Mesendoderm (in vitro differentiated cells): Measurements from ENCODE around the gene MAPRE2.
A peak's percentile ranks its signal among the peaks of the same experiment; 100 is the strongest.

Experiments
- DNase-seq: peaks from one replicate; pipeline ENCODE4 v3.0.0; 2013
- H2AK5ac ChIP-seq: 2 replicates; pipeline ENCODE4 v1.6.1; 2013; ENCODE audit warnings: low read length, inconsistent platforms
- H2BK120ac ChIP-seq: 2 replicates; pipeline ENCODE4 v1.6.1; 2013; ENCODE audit warnings: low read depth, mild to moderate bottlenecking, low read length, moderate library complexity, mixed read lengths
- H2BK15ac ChIP-seq: replicated peaks from 2 replicates; pipeline ENCODE4 v1.6.1; 2013; ENCODE audit warnings: low read depth, mild to moderate bottlenecking, moderate library complexity
- H2BK5ac ChIP-seq: 2 replicates; pipeline ENCODE4 v1.6.1; 2013; ENCODE audit warnings: low read length, inconsistent platforms
- H3K18ac ChIP-seq: 2 replicates; pipeline ENCODE4 v1.6.1; 2013; ENCODE audit warnings: mild to moderate bottlenecking, low read length, mixed read lengths
- H3K23ac ChIP-seq: one replicate; pipeline ENCODE4 v1.6.1; 2013; ENCODE audit warnings: low read length
- H3K27ac ChIP-seq: 2 replicates; pipeline ENCODE4 v1.5.1; 2013; ENCODE audit warnings: low read depth, mild to moderate bottlenecking, inconsistent platforms, low read length, moderate library complexity
- H3K27me3 ChIP-seq: 2 replicates; pipeline ENCODE4 v1.6.1; 2013; ENCODE audit warnings: low read length, control low read depth, mild to moderate bottlenecking, inconsistent platforms; ENCODE audit not compliant: insufficient read depth, poor library complexity
- H3K36me3 ChIP-seq: 2 replicates; pipeline ENCODE4 v1.6.1; 2013; ENCODE audit warnings: low read length, inconsistent platforms; ENCODE audit not compliant: control insufficient read depth, insufficient read depth
- H3K4ac ChIP-seq: one replicate; pipeline ENCODE4 v1.6.1; 2013; ENCODE audit warnings: low read depth, mild to moderate bottlenecking, low read length, moderate library complexity
- H3K4me1 ChIP-seq: 2 replicates; pipeline ENCODE4 v1.6.1; 2013; ENCODE audit warnings: low read depth, low read length, inconsistent platforms; ENCODE audit not compliant: control insufficient read depth
- H3K4me2 ChIP-seq: 2 replicates; pipeline ENCODE4 v1.6.1; 2013; ENCODE audit warnings: low read length
- H3K4me3 ChIP-seq: 2 replicates; pipeline ENCODE4 v1.5.1; 2013; ENCODE audit warnings: mild to moderate bottlenecking, low read length
- H3K56ac ChIP-seq: one replicate; pipeline ENCODE4 v1.6.1; 2013; ENCODE audit warnings: low read length
- H3K79me1 ChIP-seq: 2 replicates; pipeline ENCODE4 v1.6.1; 2013; ENCODE audit warnings: low read length, inconsistent platforms
- H3K79me2 ChIP-seq: 2 replicates; pipeline ENCODE4 v1.6.1; 2013; ENCODE audit warnings: mild to moderate bottlenecking, low read length; ENCODE audit not compliant: control insufficient read depth, insufficient read depth
- H3K9ac ChIP-seq: 2 replicates; pipeline ENCODE4 v1.6.1; 2013; ENCODE audit warnings: low read length, inconsistent platforms
- H4K5ac ChIP-seq: one replicate; pipeline ENCODE4 v1.6.1; 2013; ENCODE audit warnings: low read length
- H4K8ac ChIP-seq: one replicate; pipeline ENCODE4 v1.6.1; 2013; ENCODE audit warnings: low read depth, mild to moderate bottlenecking, control low read depth, low read length, moderate library complexity
- WGBS: extraction: QIAGEN DNeasy Blood & Tissue Kit; methylation state at CpG from one replicate; pipeline ENCODE4 v1.1.7; 2013; ENCODE audit warnings: low lambda C conversion rate, missing lambda C conversion rate; ENCODE audit not compliant: insufficient coverage; ENCODE audit errors: extremely low coverage; 5-methylcytosine and 5-hydroxymethylcytosine counted together

The MAPRE2 gene

GRCh38 chr18:35019933-35020332 is 21.3 kb upstream of the MAPRE2 start:
- Histone ChIP-seq H3K4me3 (no peak overlapping the region), H3K4me1 (no peaks in the 10 kb centered on the region), H2BK15ac (no peak overlapping the region), H3K23ac (no peak overlapping the region), H3K9ac (no peak overlapping the region), H4K8ac (no peak overlapping the region), H3K56ac (no peak overlapping the region), H2BK120ac (no peak overlapping the region), H3K4ac (no peak overlapping the region), H3K27me3 (no peaks in the 10 kb centered on the region), H3K36me3 (no peaks in the 10 kb centered on the region), H2AK5ac (no peak overlapping the region), H3K4me2 (no peak overlapping the region), H3K79me1 (no peaks in the 10 kb centered on the region), H3K18ac (no peak overlapping the region), H2BK5ac (no peak overlapping the region), H4K5ac (no peak overlapping the region), H3K27ac (no peak overlapping the region), H3K79me2 (no peaks in the 10 kb centered on the region)
- WGBS: no CpG with 5 or more reads among the region's 2 CpGs
- no peak for DNase-seq

GRCh38 chr18:35022426-35023001 is 18.7 kb upstream of the MAPRE2 start:
- WGBS: no CpG with 5 or more reads among the region's 1 CpG
- Histone ChIP-seq H3K79me1 (no peaks in the 10 kb centered on the region), H4K8ac (no peak overlapping the region), H3K79me2 (no peaks in the 10 kb centered on the region), H3K36me3 (no peaks in the 10 kb centered on the region), H2BK5ac (no peak overlapping the region), H3K18ac (no peak overlapping the region), H3K56ac (no peak overlapping the region), H2BK15ac (no peak overlapping the region), H3K27me3 (no peaks in the 10 kb centered on the region), H3K4me3 (no peak overlapping the region), H3K27ac (no peak overlapping the region), H3K4me1 (no peaks in the 10 kb centered on the region), H3K4ac (no peak overlapping the region), H2BK120ac (no peak overlapping the region), H3K23ac (no peak overlapping the region), H3K4me2 (no peak overlapping the region), H4K5ac (no peak overlapping the region), H2AK5ac (no peak overlapping the region), H3K9ac (no peak overlapping the region)
- no peak for DNase-seq

GRCh38 chr18:35024196-35024595 is 17.0 kb upstream of the MAPRE2 start:
- Histone ChIP-seq H3K56ac (no peak overlapping the region), H4K8ac (no peak overlapping the region), H3K4me2 (no peak overlapping the region), H3K79me1 (no peaks in the 10 kb centered on the region), H3K4me3 (no peak overlapping the region), H4K5ac (no peak overlapping the region), H2AK5ac (no peak overlapping the region), H2BK15ac (no peak overlapping the region), H2BK5ac (no peak overlapping the region), H3K9ac (no peak overlapping the region), H3K27ac (no peak overlapping the region), H3K79me2 (no peaks in the 10 kb centered on the region), H3K27me3 (no peaks in the 10 kb centered on the region), H2BK120ac (no peak overlapping the region), H3K18ac (no peak overlapping the region), H3K36me3 (no peaks in the 10 kb centered on the region), H3K4ac (no peak overlapping the region), H3K23ac (no peak overlapping the region), H3K4me1 (no peaks in the 10 kb centered on the region)
- no peak for DNase-seq
- WGBS: no CpG with 5 or more reads among the region's 3 CpGs

GRCh38 chr18:35024965-35025364 is 16.2 kb upstream of the MAPRE2 start:
- no peak overlapping the region for H3K4me3 ChIP-seq
- H3K4ac ChIP-seq: no peak overlapping the region
- H3K36me3 ChIP-seq: no peaks in the 10 kb centered on the region
- no peak overlapping the region for H2BK5ac ChIP-seq
- no peak overlapping the region for H2AK5ac ChIP-seq
- H3K4me2 ChIP-seq: no peak overlapping the region
- no peak overlapping the region for H3K9ac ChIP-seq
- no peak for DNase-seq
- no peak overlapping the region for H3K23ac ChIP-seq
- no CpG with 5 or more reads among the region's 1 CpG for WGBS
- H3K79me2 ChIP-seq: no peaks in the 10 kb centered on the region
- H3K18ac ChIP-seq: no peak overlapping the region
- no peaks in the 10 kb centered on the region for H3K4me1 ChIP-seq
- no peak overlapping the region for H2BK15ac ChIP-seq
- H4K8ac ChIP-seq: no peak overlapping the region
- no peaks in the 10 kb centered on the region for H3K79me1 ChIP-seq
- no peak overlapping the region for H3K27ac ChIP-seq
- H2BK120ac ChIP-seq: no peak overlapping the region
- H4K5ac ChIP-seq: no peak overlapping the region
- H3K27me3 ChIP-seq: no peaks in the 10 kb centered on the region
- no peak overlapping the region for H3K56ac ChIP-seq

- no peaks in the 10 kb centered on the region for H3K79me2 ChIP-seq
- H3K56ac ChIP-seq: no peak overlapping the region
- H3K4me3 ChIP-seq: no peak overlapping the region
- no peaks in the 10 kb centered on the region for H3K4me1 ChIP-seq
- WGBS: no CpG with 5 or more reads among the region's 5 CpGs
- no peak overlapping the region for H4K8ac ChIP-seq
- H3K4me2 ChIP-seq: no peak overlapping the region
- no peak overlapping the region for H2BK5ac ChIP-seq
- H3K79me1 ChIP-seq: no peaks in the 10 kb centered on the region
- H2BK15ac ChIP-seq: no peak overlapping the region
- H3K23ac ChIP-seq: no peak overlapping the region
- DNase-seq: peak; percentile 75
- no peak overlapping the region for H2BK120ac ChIP-seq
- H2AK5ac ChIP-seq: no peak overlapping the region
- H3K27me3 ChIP-seq: no peaks in the 10 kb centered on the region
- H3K27ac ChIP-seq: no peak overlapping the region
- no peak overlapping the region for H4K5ac ChIP-seq
- H3K18ac ChIP-seq: no peak overlapping the region
- no peaks in the 10 kb centered on the region for H3K36me3 ChIP-seq
- no peak overlapping the region for H3K9ac ChIP-seq
- H3K4ac ChIP-seq: no peak overlapping the region
These were observed 14.7 kb upstream of the MAPRE2 start for GRCh38 chr18:35026407-35027061.

GRCh38 chr18:35027206-35027605 is 14.0 kb upstream of the MAPRE2 start:
- H2BK120ac ChIP-seq: no peak overlapping the region
- no peaks in the 10 kb centered on the region for H3K4me1 ChIP-seq
- H3K27ac ChIP-seq: no peak overlapping the region
- H3K4ac ChIP-seq: no peak overlapping the region
- H3K9ac ChIP-seq: no peak overlapping the region
- peaks cover 2% of the 10 kb centered on the region for H3K27me3 ChIP-seq
- H3K36me3 ChIP-seq: no peaks in the 10 kb centered on the region
- no peak overlapping the region for H3K56ac ChIP-seq
- no peak overlapping the region for H3K4me2 ChIP-seq
- WGBS: no CpG with 5 or more reads among the region's 1 CpG
- H4K5ac ChIP-seq: no peak overlapping the region
- no peaks in the 10 kb centered on the region for H3K79me2 ChIP-seq
- no peak overlapping the region for H3K18ac ChIP-seq
- no peak overlapping the region for H3K4me3 ChIP-seq
- H2AK5ac ChIP-seq: no peak overlapping the region
- H2BK5ac ChIP-seq: no peak overlapping the region
- no peak overlapping the region for H2BK15ac ChIP-seq
- no peak for DNase-seq
- no peak overlapping the region for H4K8ac ChIP-seq
- H3K23ac ChIP-seq: no peak overlapping the region
- H3K79me1 ChIP-seq: no peaks in the 10 kb centered on the region
